Activated CD8-positive, alpha-beta memory T cell treated with anti-CD3 and anti-CD28 coated beads for 36 hours (primary cell): ENCODE results near the gene PNKD. TPM values are rescaled to one million over a fixed set of nuclear protein-coding genes. Genes with fewer than 3 reads are reported as not detected.

Source experiments
- CTCF ChIA-PET: fragments of 350-600 bp; sonication (Branson Sonifier 250); formaldehyde crosslinking; loops from one replicate; lab custom pipeline; 2021; ENCODE audit warnings: antibody characterized with exemption; lab: Charles Lee
- POLR2A ChIA-PET: fragments of 350-600 bp; sonication (Branson Sonifier 250); formaldehyde crosslinking; loops from one replicate; lab custom pipeline; 2021; ENCODE audit warnings: antibody characterized with exemption; lab: Charles Lee
- total RNA-seq, 2 experiments: library from RNA; stranded (reverse); gene quantifications; one replicate each; pipeline ENCODE4 v1.2.3, GENCODE V29; 2021

PNKD gene
- total RNA-seq, 2 experiments from 2014 or later: 22.7 to 24.1 TPM

DNA sequence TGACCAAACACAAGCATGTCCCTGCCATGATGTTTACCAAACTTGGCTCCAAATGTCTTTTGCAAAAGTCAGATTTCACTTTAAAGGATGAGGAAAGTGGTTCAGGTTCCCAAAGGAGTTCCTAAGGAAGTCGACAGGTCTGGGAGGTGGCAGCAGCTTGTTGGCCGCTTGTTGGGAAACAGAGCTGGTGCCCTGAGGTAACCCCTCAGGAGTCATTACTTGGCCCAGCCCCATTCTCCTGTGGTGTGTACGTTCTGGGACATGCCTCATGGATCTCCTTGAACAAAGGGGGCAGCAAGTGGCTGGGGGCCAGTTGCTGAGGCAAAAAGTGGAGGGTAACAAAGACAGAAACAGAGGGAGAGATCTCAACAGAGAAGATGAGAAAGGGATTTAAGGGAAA, 11.1 kb downstream of the PNKD start:
- POLR2A ChIA-PET: interaction anchor here (0.6 kb wide), 1 partner anchor 35 kb away, joined by 4 read pairs; no protein-coding TSS in a partner anchor

DNA sequence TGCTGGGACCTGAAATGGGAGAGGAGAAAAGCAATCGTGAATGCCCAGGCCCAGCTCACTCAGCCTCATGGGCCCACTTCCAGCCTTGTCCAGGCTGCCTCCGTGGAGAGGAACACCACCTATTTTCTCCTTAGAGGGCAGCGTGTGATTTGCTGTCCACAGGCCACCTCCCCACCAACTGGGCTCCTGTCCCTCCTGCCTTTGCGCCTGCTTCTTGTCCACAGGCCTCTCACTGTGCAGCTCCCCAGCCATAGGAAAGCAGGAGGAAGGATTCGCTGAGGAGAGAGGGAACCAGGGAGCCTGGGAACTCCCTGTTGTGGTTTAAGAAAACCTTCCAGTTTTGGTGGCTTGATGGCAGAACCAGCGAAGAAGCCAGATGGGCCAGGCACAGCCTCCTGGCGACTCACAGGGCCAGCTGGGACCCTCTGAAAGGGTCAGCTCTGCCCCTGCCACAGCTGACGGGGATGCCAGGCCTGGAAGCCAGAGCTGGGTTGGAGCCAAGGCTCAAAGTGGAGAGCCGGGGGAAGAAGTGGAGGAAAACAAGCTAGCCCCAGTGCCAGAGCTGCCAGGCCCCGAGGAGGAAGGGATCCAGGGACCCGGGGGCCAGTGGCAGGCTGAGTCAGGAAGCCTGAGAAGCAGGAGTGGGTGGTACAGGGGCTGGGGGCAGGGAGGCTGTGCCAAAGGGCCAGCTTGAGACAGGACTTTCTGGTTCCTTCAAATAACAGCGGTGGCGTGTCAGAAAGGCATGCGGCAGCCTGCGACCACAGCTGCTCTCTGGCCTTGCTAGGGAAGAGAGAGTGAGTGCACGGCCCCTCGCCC, 12.1 kb downstream of the PNKD start:
- POLR2A ChIA-PET: no interaction called here

More for the DNA sequence above, 11.1 kb downstream of the PNKD start:
- CTCF ChIA-PET: interaction anchor here (7.3 kb wide), 1 partner anchor 10 kb away, joined by 70 read pairs; the partner anchor contains the start of genes AAMP and PNKD

DNA sequence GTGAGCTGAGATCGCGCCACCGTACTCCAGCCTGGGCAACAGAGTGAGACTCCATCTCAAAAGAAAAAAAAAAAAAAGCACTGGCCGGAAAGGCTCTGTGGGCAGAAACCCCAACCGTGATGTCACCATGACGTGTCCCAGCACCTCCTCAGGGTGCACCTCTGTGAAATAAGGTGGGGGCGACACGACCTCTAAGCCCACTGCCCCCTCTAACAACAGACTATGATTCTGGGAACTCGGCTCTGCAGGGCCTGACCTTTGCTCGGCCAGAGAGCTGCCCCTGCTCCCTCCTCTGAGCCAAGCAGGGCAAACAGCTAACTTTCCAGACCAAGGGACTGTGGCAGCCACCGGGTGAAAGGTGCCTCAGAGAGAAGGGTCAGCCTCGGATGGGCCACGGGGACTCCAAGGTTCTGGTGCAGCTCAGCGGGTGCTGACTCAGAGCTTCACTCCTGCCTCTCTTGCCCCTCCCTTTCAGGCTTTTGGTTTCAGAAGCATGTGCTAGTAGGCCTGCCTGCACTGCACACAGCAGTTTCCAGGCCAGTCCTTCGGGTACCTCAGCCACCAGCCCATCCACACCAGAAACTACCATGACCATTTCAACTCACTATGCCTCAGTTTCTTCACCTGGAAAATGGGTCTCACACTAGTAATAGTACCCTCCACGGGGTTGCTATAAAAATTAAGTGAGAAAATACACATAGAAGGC, 13.9 kb downstream of the PNKD start:
- POLR2A ChIA-PET: interaction anchor here (0.8 to 1.0 kb wide), 3 partner anchors 11 to 64 kb away, joined by 3 read pairs; no protein-coding TSS in a partner anchor
- CTCF ChIA-PET: interaction anchor here (0.5 to 7.3 kb wide), 5 partner anchors 9 to 1880 kb away, joined by 3 to 70 read pairs (median 4); partner anchors contain the start of genes AAMP, CATIP and PNKD

More for the DNA sequence above, 12.1 kb downstream of the PNKD start:
- CTCF ChIA-PET: interaction anchor here (0.9 to 7.3 kb wide), 2 partner anchors 11 to 19 kb away, joined by 3 to 70 read pairs; partner anchors contain the start of genes AAMP and PNKD

DNA sequence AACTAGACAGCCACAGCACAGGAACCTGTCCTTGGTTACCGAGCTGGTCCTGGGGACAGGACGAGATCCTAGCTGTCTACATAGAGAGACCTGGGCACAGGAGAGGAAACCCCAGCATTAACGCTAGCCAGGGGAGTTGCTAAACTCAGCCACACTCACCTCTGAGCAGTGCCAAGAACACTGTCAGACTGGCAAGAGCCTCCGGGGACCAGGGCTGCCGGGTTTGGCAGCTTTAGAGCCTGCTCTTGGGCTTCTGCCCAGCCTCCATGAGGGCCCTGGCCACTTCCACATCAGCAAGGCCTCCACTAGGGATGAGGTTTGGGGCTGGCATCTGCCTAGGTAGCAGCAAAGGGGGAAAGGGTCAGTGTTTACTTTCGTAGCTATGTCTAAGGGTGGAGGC, 15.3 kb downstream of the PNKD start:
- POLR2A ChIA-PET: interaction anchor here (2.1 to 2.6 kb wide), 2 partner anchors 15 to 111 kb away, joined by 5 to 34 read pairs; partner anchors contain the start of genes AAMP and PNKD
- CTCF ChIA-PET: interaction anchor here (0.5 to 7.3 kb wide), 5 partner anchors 10 to 111 kb away, joined by 3 to 70 read pairs (median 4); partner anchors contain the start of genes AAMP and PNKD

DNA sequence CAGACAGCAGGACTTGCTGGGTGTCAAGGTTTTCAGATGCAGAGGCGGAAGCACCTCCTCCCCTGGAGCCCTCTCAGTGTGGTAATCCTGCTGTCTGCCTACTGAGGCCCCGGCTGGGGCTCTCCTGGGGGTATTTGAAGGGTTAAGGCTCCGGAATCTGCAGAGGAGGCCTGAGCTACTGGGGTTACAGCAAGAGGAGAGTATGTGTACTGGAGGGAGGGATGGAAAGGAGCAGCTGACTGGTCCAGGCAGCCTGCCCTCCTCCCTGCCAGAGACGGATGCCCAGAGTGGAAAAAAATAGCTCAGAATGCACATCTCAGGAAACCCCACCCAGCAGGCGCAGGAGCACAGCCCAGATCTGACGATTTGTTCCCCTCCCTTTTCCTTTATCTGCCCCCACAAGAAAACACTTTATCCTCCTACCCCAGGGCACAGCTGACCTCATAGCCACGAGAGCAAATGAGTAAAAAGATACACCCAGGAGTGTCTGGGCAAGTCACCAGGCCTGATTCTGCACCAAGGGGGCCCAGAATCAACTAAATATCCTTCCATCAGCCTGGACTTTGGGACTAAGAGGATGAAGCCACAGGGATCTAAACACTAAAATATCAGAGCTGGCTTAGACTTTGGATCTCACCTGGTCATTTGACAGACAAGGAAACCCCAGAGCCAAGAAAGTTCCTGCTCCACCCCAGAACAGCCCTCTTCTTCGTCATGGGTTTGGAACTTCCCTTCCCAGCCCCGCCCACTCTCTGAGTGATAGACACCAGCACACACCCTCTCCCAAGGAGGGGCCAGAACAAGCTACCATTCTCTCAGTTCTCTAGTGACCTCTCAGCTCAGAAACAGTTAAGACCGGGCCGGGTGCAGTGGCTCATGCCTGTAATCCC, 16.5 kb downstream of the PNKD start:
- ChIA-PET CTCF (interaction anchor here (0.9 to 7.3 kb wide), 8 partner anchors 12 to 115 kb away, joined by 3 to 70 read pairs (median 4); partner anchors contain the start of genes AAMP, CATIP and PNKD), POLR2A (interaction anchor here (0.5 to 2.6 kb wide), 7 partner anchors 9 to 424 kb away, joined by 3 to 34 read pairs (median 3); partner anchors contain the start of genes AAMP, BCS1L, PNKD and TTLL4)

DNA sequence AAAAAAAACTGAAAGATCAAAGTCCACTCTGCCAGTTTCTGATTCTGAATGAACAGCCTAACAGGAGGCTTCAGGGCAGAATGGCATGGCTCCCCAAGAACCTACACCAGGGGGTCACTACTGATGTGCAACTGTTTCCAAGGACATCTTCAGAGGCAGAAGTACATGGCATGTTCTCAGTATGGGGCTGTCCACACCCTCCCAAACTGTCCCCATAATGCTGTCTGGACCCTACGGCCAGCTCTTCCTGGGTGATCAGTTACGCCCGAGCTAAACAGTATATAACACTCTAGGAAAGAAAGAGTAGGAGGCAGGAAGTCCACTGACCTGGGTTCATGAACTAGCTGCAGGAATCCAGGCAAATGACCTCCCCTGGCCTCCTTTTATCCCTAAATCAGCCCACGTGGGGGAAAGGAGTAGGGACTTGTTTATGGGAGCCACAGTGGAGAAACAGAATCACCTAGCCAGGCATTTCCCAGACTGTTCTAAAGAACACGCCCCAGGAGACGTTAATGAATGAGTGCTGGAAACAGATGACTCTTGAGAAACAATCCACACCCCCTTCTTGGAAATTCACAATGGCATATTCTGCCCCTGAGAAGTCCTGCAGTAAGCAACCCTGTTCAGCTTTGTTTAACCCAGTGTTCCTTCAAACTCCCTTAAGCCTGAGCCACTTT, 19.5 kb downstream of the PNKD start:
- CTCF ChIA-PET: interaction anchor here (1.8 to 4.2 kb wide), 2 partner anchors 12 to 18 kb away, joined by 8 to 43 read pairs; partner anchors contain the start of genes AAMP and PNKD
- POLR2A ChIA-PET: interaction anchor here (0.6 kb wide), 1 partner anchor 293 kb away, joined by 4 read pairs; no protein-coding TSS in a partner anchor

DNA sequence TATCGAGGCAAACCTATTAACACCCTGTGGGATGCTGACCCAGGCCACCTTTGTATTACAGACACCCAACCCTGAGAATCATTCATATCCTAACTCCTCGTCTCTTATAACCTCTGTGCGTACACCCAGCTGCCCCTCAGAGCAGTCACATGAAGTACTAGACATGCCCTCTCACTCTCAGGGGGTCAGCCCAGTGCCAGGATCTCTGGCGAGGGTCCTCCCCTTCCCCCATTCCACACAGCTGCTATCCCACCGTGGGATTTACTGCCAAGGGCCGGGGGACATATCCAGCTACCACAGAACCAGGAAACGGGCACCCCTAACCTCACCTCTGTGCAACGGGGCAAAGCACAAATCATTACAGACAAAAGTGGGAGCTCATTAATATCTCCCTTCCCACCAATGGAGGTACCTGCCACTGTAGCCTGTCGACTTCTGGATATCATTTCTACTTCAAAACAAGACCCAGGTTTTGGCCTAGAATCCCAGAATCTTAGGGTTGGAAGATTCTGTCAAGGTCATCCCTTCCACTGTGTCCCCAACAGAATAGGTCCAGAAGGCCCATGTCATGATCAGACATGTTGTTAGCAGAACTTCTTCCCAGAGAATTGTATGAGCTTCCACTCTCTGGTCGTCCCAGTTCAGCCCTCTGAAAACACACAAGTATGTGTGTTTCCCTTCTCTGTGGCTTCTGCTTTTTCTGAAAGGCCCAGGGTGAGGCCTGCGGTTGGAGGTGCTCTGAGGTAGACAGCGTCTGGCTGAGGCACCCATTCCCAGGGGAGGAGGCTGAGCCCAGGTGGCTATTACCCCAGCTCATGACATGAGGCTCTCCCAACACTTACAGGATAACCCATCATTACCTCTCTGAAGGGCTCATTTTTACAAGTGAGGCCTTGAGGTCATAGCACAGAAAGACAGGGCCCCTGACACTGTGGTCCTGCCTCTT, 20.3 kb downstream of the PNKD start:
- POLR2A ChIA-PET: interaction anchor here (0.6 to 1.3 kb wide), 2 partner anchors 20 to 292 kb away, joined by 4 to 5 read pairs; partner anchors contain the start of genes AAMP and PNKD
- CTCF ChIA-PET: interaction anchor here (0.9 to 4.2 kb wide), 4 partner anchors 11 to 109 kb away, joined by 3 to 43 read pairs (median 6); partner anchors contain the start of genes AAMP, CTDSP1 and PNKD

DNA sequence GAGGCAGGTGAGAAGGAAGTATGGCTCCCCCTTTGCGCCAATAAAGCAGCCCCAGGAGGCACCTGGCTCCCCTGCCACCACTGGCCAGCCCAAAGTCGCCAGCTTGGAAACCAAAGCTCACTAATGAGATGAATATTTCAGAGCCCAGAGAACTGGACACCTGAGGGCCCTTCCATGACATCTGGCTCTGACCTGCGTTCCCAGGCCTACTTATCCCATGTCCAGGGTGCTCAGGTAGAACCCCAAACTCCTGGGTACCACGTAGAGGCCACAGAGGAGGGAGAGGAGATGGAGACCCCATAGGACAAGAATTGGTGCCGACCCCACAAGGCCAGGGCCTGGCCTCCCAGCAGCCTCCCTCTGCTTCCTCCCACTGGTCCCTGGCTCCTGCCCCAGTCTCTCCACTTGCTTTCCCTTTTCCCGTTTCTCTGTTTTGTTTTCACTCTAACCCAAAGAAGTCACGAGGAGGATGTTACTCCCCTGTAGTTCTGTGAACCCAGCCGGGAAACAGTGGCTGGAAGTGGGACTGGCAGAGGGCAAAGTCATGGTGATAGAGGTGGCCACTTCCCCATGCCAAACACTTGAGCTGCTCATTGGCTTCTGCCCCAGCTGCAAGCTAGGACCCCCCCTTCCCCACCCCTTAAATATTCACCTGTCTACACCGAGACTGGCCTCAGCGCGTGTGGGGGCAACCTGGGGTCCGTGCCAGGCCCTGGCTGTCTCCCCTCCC, 21.2 kb downstream of the PNKD start:
- ChIA-PET POLR2A (interaction anchor here (1.3 kb wide), 1 partner anchor 21 kb away, joined by 5 read pairs; the partner anchor contains the start of genes AAMP and PNKD), CTCF (interaction anchor here (0.6 to 4.2 kb wide), 5 partner anchors 10 to 244 kb away, joined by 3 to 43 read pairs (median 4); partner anchors contain the start of genes AAMP, CTDSP1 and PNKD)

DNA sequence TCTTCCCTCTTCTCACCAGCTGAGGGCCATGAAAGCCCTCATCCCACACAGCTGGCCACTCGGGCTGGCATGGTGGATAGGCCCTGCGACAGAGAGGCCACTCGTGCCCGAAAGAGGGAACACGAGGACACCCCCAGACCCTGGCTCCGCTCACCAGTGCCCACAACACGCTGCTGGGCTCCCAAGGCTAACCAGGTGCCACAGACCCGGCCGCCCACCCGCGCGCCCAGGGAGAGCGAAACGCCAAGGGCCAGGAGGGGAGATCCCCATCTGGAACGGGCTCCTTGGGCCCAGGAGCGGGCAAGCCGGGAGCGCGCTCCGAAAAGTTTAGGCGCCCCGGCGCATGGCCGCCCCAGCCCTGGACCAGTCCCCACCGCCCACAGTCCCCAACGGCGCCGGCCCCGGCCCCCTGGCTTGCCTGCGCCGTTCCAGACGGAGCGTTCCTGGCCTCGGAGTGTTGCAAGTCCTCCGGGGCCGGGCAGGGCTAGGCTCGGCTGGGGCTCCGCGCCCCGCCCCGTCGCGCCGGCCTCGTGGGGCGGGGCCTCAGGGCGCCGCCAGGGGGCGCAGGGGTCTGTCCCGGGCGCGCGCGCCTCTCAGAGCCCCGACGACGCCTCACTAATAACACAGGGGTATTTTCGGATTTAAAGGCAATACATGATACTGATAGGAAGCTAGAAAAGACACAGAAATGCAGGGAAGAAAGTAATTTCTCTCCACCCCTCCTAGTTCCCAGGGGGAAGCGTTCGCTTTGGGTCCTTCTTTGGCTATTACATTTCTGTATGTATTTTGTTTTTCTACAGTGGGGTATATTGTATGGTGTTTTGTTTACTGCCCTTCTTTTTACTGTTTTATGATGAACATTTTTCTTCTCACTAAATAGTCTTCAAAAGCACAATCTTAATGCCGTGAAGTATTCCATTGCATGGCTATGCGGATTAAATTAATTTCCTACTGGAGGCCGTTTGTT, 22.0 kb downstream of the PNKD start, which contains the start of gene TMBIM1:
Gene TMBIM1, minus strand, starts transcription at position 456 of the 967 bp plus-strand sequence. CDS start 10,362 bp downstream, outside the sequence.
- ChIA-PET CTCF (interaction anchor here (0.6 to 4.2 kb wide), 6 partner anchors 11 to 243 kb away, joined by 3 to 43 read pairs (median 3); partner anchors contain the start of genes AAMP and PNKD), POLR2A (interaction anchor here (0.6 to 1.0 kb wide), 2 partner anchors 13 to 33 kb away, joined by 3 read pairs; no protein-coding TSS in a partner anchor)

DNA sequence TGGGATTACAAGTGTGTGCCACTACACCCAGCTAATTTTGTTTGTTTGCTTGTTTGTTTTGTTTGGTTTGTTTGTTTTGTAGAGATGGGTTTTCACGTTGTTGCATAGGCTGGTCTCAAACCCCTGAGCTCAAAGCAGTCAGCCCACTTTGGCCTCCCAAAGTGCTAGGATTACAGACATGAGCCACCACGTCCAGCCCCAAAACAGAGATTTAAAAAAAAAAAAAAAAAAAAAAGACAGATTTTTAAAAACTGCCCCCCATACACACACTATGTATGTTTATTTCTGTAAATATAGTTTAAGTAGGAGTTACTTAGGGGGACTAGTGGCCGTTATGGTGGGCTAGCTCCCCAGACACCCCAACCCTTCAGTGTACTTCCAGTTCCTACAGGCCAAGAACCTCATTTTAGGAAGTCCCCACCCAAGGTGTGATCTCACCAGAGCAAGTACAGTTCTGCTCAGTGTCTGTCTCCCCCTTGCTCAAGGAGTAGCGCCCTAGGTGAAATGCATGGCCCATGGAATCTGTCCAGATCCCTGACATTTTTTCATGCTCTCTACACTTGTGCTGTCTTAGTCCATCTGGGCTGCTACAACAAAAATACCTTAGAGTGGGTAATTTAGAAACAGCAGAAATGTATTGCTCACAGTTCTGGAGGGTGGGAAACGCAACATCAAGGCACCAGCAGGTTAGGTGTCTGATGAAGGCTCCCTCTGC, 23.6 kb downstream of the PNKD start:
- CTCF ChIA-PET: interaction anchor here (0.5 to 0.8 kb wide), 7 partner anchors 19 to 339 kb away, joined by 3 to 5 read pairs (median 4); no protein-coding TSS in a partner anchor
- POLR2A ChIA-PET: no interaction called here

DNA sequence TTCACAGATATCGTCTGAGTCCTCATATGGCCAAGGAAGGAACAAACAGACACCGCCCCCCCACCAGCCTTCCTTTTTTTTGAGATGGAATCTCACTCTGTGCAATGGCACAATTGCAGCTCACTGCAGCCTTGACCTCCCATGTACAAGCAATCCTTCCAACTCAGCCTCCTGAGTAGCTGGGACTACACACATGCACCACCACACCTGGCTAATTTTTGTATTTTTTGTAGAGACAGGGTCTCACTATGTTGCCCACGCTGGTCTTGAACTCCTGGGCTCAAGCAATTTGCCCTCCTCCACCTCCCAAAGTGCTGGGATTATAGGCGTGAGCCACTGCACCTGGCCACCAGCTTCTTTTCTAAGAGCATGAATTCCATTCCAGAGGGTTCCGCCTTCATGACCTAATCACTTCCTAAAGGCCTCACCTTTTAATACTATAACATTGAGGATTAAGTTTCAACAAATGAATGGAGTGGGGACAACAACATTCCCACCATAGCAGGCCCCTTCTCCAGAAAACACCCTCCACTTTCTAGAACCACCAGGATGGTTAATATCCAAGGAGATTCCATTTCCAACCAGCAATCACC, 24.2 kb downstream of the PNKD start:
- CTCF ChIA-PET: interaction anchor here (1.1 to 1.7 kb wide), 2 partner anchors 21 to 62 kb away, joined by 5 read pairs; partner anchors contain the start of gene CATIP
- POLR2A ChIA-PET: no interaction called here

DNA sequence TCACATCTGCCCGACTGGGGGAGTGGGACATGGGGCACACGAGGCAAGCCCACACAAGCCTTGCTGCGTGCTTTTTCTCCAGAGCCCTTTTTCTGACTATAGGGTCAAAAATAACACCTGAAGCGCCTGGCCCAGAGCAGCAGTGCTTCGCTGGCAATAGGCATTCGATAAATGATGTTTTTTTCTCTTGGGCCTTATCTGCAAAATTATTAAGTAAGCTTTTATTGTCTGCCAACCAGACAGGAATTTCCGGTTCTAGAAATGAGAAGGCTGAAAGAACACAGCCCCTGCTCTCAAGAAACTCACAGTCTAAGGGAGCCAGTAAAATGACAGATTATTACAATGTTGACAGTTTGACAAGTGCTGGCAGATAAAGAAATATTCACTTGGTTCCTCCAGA, 24.7 kb downstream of the PNKD start:
- CTCF ChIA-PET: interaction anchor here (0.7 to 1.7 kb wide), 3 partner anchors 21 to 65 kb away, joined by 4 to 5 read pairs (median 5); partner anchors contain the start of gene CATIP
- POLR2A ChIA-PET: no interaction called here
